OCI-LY3 (cell line): Measurements from ENCODE around the gene NR3C2.

Experiments
- CTCF ChIP-seq: fragments of 200-600, 300-600 bp; sonication (generic); IDR thresholded peaks from 2 replicates; pipeline ENCODE4 v1.5.1; 2014; ENCODE audit warnings: antibody characterized with exemption, low read length, low read depth
- EZH2phosphoT487 ChIP-seq: fragments of 200-600 bp; shearing (Covaris generic); IDR thresholded peaks from 2 replicates; pipeline ENCODE4 v1.6.1; 2018; ENCODE audit warnings: antibody characterized with exemption, mixed run types, low read depth

GRCh38 chr4:148263802-148264201 is 178.4 kb downstream of the NR3C2 start:
- TF ChIP-seq CTCF = no peak
- no peak for TF ChIP-seq EZH2phosphoT487
